Esophagus muscularis mucosa (tissue), 4 donors: Measurements from ENCODE around the gene DCAF6.

Experiments used
- CTCF ChIP-seq, 3 experiments: fragments of 200-600 bp in 2 of 3; fragments of 450-650 bp in 1 of 3; sonication (generic) in 2 of 3; IDR thresholded peaks; one replicate each; pipeline ENCODE4 v1.5.1; 2017 to 2019; ENCODE audit warnings: antibody characterized with exemption in 3 of 3, mild to moderate bottlenecking in 2 of 3, moderate library complexity in 1 of 3
- EP300 ChIP-seq: sonication (generic); formaldehyde crosslinking; IDR thresholded peaks from one replicate; pipeline ENCODE4 v1.6.1; 2017; ENCODE audit warnings: antibody characterized with exemption
- POLR2A ChIP-seq: fragments of 450-650 bp; IDR thresholded peaks from one replicate; pipeline ENCODE4 v1.6.1; 2017; ENCODE audit warnings: antibody characterized with exemption, moderate library complexity, mild to moderate bottlenecking, low read depth

DNA sequence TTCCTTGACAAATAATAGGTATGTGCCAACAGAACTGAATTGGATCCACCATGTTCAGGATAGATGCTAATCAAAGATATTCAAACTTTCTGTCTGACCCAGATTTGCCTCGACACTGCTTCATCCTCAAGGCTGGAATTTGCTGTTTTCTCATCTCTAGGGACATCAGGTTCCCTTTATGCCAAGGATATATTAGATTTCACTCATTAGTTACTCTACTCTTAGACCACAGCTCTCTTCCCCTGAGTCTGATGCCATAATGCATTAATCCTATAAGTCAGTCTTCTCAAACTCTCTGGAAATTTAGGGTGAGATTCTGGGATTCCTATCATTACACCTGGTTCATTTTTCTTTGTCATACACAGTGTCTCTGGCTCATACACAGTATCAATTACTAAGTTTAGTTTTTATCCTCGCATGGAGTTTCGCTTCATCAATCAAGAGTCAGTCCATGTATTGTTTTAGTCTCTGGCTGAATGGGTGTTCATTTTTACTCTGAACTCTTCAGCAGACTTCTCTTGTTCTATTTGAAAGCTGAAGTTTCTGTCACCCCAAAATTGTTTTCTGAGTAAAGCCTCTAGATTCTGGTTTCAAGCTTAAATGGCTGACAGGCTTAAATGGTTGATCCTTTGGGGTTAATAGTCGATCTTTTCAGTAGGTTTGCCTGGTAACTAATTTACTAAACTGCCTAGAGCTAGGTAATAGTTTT is 9.3 kb upstream of the DCAF6 start:
- no peak for TF ChIP-seq CTCF (IDR thresholded peaks at IDR 0.05)
- TF ChIP-seq POLR2A: no peak
- TF ChIP-seq EP300: no peak
